Heart right ventricle (tissue), 16 donors: ENCODE results near the gene MED28. TPM values are rescaled to one million over a fixed set of nuclear protein-coding genes. Genes with fewer than 3 reads are reported as not detected.
A peak's percentile ranks its signal among the peaks of the same experiment; 100 is the strongest.

Experiments
- ATAC-seq, 8 donors: fragments of 200-7000 bp; cut with Tn5 transposase; one replicate each; pipeline ENCODE4 v1.9.1; 2020; ENCODE audit warnings: mild to moderate bottlenecking in 8 of 8, moderate library complexity in 8 of 8, moderate number of reproducible peaks in 1 of 8
- DNase-seq, 2 donors: peaks; one replicate each; pipeline ENCODE4 v3.0.0-alpha.2; 2020
- H3K27ac ChIP-seq, 10 donors: fragments of 200-600 bp; sonication (generic) in 2 of 10; one replicate each; pipeline versions ENCODE4 v1.5.0 to v1.8.0; 2020 to 2022; ENCODE audit warnings: mild to moderate bottlenecking in 3 of 10
- H3K27me3 ChIP-seq, 7 donors: fragments of 200-600 bp; one replicate each; pipeline ENCODE4 v1.8.0; 2021 to 2022; ENCODE audit warnings: mild to moderate bottlenecking in 2 of 7
- H3K36me3 ChIP-seq, 9 donors: fragments of 200-600 bp; sonication (generic) in 1 of 9; one replicate each; pipeline versions ENCODE4 v1.5.0 to v1.8.0; 2020 to 2022; ENCODE audit warnings: mild to moderate bottlenecking in 2 of 9
- H3K4me1 ChIP-seq, 9 donors: fragments of 200-600 bp; sonication (generic) in 1 of 9; one replicate each; pipeline versions ENCODE4 v1.5.0 to v1.8.0; 2020 to 2022; ENCODE audit warnings: mild to moderate bottlenecking in 4 of 9
- H3K4me3 ChIP-seq, 10 donors: fragments of 200-600 bp; sonication (generic) in 2 of 10; one replicate each; pipeline versions ENCODE4 v1.5.0 to v1.8.0; 2020 to 2022; ENCODE audit warnings: mild to moderate bottlenecking in 7 of 10, moderate library complexity in 2 of 10
- H3K9me3 ChIP-seq, 11 donors: fragments of 200-600 bp in 10 of 11; sonication (generic) in 2 of 11; one replicate each; pipeline versions ENCODE4 v1.5.0 to v1.8.0; 2013 to 2022; ENCODE audit warnings: mild to moderate bottlenecking in 2 of 11, control low read depth in 1 of 11, moderate library complexity in 1 of 11
- WGBS, 2 donors: extraction: QIAGEN DNeasy Blood & Tissue Kit; methylation state at CpG; one replicate each; pipeline ENCODE4 v1.1.7; 2013; ENCODE audit warnings: inconsistent platforms in 1 of 2; 5-methylcytosine and 5-hydroxymethylcytosine counted together
- intact Hi-C, 10 donors: fragments of 100-400 bp; cut with DNase I; formaldehyde crosslinking; loops; one replicate each; pipeline versions ENCODE4 v1.11.1 to v1.14.2; 2022
- polyA plus RNA-seq, 2 donors: library from polyadenylated mRNA; stranded (reverse); fragments of 200-250 nt; gene quantifications; one replicate each; pipeline ENCODE4 v1.2.3, GENCODE V29; 2013
- total RNA-seq, 10 donors: library from RNA; stranded (reverse); fragmentation: NEBNext Ultra II Directional in 3 of 10; extraction: Animal tissue kit (Norgen Biotek cat#: 25700) in 3 of 10; gene quantifications; one replicate each; pipeline versions ENCODE4 v1.2.1 to v1.2.4, GENCODE V29; 2021 to 2023
- TF ChIP-seq, protein P1 (sequence below), 9 donors: fragments of 200-600 bp; sonication (generic) in 2 of 9; IDR thresholded peaks; one replicate each; pipeline versions ENCODE4 v1.5.0 to v1.8.0; 2021 to 2022; ENCODE audit warnings: antibody characterized with exemption in 9 of 9, mild to moderate bottlenecking in 5 of 9, moderate library complexity in 1 of 9
- donor health status: Arrhythmogenic right ventricular cardiomyopathy.
- donor health status: ischemic (EF 13 %, LVEDD 7.1; RV severe dilation, severe dysfunction).
- donor health status: healthy with polysubstance abuse.
- donor health status: DM: no; HTN: yes; CAD: no.
- donor health status: DM: no; HTN: no; CAD: no.
- donor health status: ischemic (EF 25% LVEDD 6.9; RV normal size, moderate dysfunction).
- donor health status: ischemic (EF 25% LVEDD 5.7; RV mildly dilated, moderate dysfunction).
- donor health status: healthy.
- donor health status: DM: yes; HTN: yes; CAD: no.
- donor health status: Ischemic cardiomyopathy.
- donor health status: ischemic (EF 35%, LVEDD 5.7; RV mildly dilated, moderate dysfunction).
- donor health status: nonischemic (EF 11% LVEDD 7.7; RV severe dilation, severe dysfunction).
- donor health status: DM: yes; HTN: yes; CAD: no.
- donor health status: PGD.
- donor health status: ischemic (EF 29% LVEDD 5.4; RV normal size, mild dysfunction).
- donor health status: nonischemic (EF 23%, LVEDD 6.1; RV moderate dilation, normal function).

Gene MED28
- total and polyA plus RNA-seq, 12 donors: 6.3 to 23.1 (median 17.0) TPM

DNA sequence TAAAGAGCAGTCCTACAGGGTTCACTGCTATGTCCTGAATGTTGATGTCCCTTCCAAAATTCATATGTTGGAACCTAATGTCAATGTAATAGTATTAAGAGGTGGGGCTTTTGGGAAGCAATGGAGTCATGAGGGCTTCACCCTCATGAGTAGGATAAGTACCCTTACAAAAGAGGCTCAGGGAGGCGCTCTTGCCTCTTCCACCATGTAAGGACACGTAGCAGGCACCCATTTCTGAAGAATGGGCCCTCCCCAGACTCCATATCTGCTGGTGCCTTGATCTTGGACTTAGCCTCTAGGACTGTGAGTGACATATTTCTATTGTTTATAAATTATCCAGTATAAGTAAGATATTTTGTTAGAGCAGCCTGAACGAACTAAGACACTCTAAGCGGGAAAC lies 15.8 kb downstream of the MED28 start:
- Histone ChIP-seq H3K4me1 (no peaks in the 10 kb centered on the region), H3K36me3 (peaks cover 0 to 100% (median 80%) of the 10 kb centered on the region in 9 donors), H3K27ac (no peak overlapping the region), H3K27me3 (no peaks in the 10 kb centered on the region), H3K4me3 (no peak overlapping the region), H3K9me3 (no peaks in the 10 kb centered on the region)
- ATAC-seq (no peak), DNase-seq (no peak)
- WGBS, 2 donors: 93 to 95% methylated on average over 4 of the region's 4 CpGs
- TF ChIP-seq, protein P1, sequence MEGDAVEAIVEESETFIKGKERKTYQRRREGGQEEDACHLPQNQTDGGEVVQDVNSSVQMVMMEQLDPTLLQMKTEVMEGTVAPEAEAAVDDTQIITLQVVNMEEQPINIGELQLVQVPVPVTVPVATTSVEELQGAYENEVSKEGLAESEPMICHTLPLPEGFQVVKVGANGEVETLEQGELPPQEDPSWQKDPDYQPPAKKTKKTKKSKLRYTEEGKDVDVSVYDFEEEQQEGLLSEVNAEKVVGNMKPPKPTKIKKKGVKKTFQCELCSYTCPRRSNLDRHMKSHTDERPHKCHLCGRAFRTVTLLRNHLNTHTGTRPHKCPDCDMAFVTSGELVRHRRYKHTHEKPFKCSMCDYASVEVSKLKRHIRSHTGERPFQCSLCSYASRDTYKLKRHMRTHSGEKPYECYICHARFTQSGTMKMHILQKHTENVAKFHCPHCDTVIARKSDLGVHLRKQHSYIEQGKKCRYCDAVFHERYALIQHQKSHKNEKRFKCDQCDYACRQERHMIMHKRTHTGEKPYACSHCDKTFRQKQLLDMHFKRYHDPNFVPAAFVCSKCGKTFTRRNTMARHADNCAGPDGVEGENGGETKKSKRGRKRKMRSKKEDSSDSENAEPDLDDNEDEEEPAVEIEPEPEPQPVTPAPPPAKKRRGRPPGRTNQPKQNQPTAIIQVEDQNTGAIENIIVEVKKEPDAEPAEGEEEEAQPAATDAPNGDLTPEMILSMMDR (IDR thresholded peaks at IDR 0.05): no peak
- intact Hi-C loops: loop anchor here in 1 of 10 donors (5.0 kb wide), 1 partner anchor 78 kb away; no protein-coding TSS in a partner anchor

DNA sequence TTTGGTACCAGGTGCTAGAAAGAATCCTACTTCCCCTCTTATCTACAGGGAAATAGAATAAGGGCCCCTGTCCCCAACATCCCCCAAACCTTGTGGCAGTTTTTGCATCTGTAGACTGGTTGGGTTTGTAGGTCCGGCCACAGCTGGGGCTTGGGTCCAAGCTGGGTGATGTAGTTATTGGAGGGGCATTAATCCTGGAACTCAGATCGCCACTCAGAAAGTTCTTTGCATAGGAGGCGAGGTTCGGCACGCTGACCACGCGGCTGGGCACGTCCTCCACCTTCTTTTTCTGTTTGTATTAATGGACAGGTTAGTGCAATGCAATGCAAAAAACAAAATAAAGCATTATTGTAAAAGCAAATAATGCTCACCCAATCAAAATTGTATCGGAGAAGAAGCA lies 19.2 kb downstream of the MED28 start:
- Histone ChIP-seq H3K9me3 (no peaks in the 10 kb centered on the region), H3K27ac (no peak overlapping the region), H3K4me3 (no peak overlapping the region), H3K36me3 (peaks cover 0 to 88% (median 52%) of the 10 kb centered on the region in 9 donors), H3K4me1 (peaks cover 0 to 7% (median 0%) of the 10 kb centered on the region in 9 donors), H3K27me3 (no peaks in the 10 kb centered on the region)
- no peak for ATAC-seq
- 97 to 98% methylated on average over 9 of the region's 9 CpGs for WGBS, 2 donors
- intact Hi-C loops: loop anchor here in 1 of 10 donors (5.0 kb wide), 1 partner anchor 81 kb away; no protein-coding TSS in a partner anchor
- TF ChIP-seq, protein P1 (IDR thresholded peaks at IDR 0.05): no peak
- DNase-seq: no peak

DNA sequence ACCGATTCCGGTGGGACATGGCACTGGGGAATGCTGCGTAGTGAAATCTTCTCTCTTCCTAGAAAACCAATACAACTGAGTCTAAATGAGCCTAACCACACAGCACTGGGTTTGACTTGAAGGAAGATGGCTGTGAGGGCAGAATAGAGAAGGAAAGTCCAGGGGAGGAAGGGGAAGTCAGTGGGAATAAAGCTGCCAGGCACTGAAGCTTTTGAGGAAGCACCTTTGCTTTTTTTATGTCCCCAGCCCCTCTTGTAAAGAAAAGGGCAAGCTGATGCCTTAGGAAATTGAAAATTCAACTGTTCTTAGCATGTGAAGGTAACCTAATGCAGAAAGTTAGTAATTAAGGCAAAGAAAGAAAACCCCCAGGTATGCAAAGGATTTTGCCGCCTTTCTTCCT lies 20.6 kb downstream of the MED28 start:
- peaks cover 0 to 84% (median 37%) of the 10 kb centered on the region in 9 donors for H3K36me3 ChIP-seq
- DNase-seq (no peak), ATAC-seq (no peak)
- TF ChIP-seq, protein P1 (IDR thresholded peaks at IDR 0.05): no peak
- no peaks in the 10 kb centered on the region for H3K27me3 ChIP-seq
- H3K4me3 ChIP-seq: no peak overlapping the region
- no peak overlapping the region for H3K27ac ChIP-seq
- H3K4me1 ChIP-seq: peaks cover 0 to 7% (median 0%) of the 10 kb centered on the region in 9 donors
- no peaks in the 10 kb centered on the region for H3K9me3 ChIP-seq
- 97% methylated on average over 4 of the region's 4 CpGs for WGBS, 2 donors
- intact Hi-C loops: loop anchor here in 2 of 10 donors (5.0 kb wide), 1 partner anchor 88 kb away; no protein-coding TSS in a partner anchor

DNA sequence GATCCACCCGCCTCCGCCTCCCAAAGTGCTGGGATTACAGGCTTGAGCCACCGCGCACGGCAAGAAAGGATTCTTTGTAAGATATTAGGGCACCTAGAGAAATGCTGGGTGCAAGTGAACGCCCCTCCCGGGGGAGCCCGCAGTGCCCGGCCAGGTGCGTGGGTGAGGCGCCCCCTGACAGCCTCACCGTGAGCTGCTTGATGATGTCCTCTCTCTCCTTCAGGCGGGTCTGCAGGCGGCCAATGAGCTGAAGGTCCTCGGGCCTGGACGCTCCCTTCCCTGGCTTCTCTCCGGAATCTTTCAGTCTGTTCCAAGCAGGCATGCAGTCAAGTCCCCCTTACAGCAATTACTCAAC lies 21.9 kb downstream of the MED28 start:
- TF ChIP-seq, protein P1 (IDR thresholded peaks at IDR 0.05): no peak
- intact Hi-C loops: loop anchor here in 8 of 10 donors (1.0 to 5.0 kb wide), 3 partner anchors 87 to 89 kb away; no protein-coding TSS in a partner anchor
- peaks cover 0 to 7% (median 0%) of the 10 kb centered on the region in 9 donors for H3K4me1 ChIP-seq
- H3K4me3 ChIP-seq: no peak overlapping the region
- no peak for DNase-seq
- 89 to 90% methylated on average over 17 of the region's 17 CpGs for WGBS, 2 donors
- no peaks in the 10 kb centered on the region for H3K27me3 ChIP-seq
- H3K36me3 ChIP-seq: peaks cover 0 to 71% (median 36%) of the 10 kb centered on the region in 9 donors
- no peak overlapping the region for H3K27ac ChIP-seq
- no peaks in the 10 kb centered on the region for H3K9me3 ChIP-seq
- ATAC-seq: peak in 6 of 8 donors; percentile 14 to 46 (median 31)
